Iris pigment epithelial cell (primary cell): Measurements from ENCODE around the gene PITX2.

ENCODE experiments used
- DNase-seq: peaks from one replicate; pipeline ENCODE4 v3.0.0-alpha.2; 2011; ENCODE audit warnings: low read depth

PITX2 gene

DNA sequence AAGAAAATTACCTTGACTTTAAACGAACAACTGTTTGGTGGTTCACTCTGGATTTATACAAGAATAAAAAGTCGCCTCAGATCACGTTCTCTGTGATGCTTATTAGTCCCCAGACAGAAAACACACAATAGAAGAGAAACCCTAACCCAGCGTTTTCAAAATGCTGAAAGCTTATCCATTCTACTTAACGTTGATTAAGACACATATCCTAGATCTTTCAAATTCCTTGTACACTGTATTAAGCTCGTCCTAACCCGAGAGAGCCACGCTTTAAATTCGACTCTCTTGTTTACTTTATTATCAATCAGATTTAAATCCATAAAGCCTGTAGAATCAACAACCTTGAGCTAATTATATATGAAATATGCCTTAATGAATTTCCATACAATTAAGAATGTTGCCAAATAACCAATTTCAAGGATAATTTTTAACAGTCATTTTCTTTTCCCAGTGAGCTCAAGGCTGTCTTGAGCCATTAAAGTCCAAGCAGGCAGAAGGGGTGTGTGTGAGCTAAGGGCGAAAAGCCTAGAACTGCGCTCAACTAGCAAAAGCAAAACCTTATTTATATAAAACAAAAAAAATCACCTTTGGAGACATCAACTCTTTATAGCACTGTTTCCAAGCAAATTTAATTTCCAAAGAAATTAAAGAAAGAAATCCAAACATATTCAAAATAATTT lies 981 bp upstream of the PITX2 start:
- peak; percentile 67 for DNase-seq

DNA sequence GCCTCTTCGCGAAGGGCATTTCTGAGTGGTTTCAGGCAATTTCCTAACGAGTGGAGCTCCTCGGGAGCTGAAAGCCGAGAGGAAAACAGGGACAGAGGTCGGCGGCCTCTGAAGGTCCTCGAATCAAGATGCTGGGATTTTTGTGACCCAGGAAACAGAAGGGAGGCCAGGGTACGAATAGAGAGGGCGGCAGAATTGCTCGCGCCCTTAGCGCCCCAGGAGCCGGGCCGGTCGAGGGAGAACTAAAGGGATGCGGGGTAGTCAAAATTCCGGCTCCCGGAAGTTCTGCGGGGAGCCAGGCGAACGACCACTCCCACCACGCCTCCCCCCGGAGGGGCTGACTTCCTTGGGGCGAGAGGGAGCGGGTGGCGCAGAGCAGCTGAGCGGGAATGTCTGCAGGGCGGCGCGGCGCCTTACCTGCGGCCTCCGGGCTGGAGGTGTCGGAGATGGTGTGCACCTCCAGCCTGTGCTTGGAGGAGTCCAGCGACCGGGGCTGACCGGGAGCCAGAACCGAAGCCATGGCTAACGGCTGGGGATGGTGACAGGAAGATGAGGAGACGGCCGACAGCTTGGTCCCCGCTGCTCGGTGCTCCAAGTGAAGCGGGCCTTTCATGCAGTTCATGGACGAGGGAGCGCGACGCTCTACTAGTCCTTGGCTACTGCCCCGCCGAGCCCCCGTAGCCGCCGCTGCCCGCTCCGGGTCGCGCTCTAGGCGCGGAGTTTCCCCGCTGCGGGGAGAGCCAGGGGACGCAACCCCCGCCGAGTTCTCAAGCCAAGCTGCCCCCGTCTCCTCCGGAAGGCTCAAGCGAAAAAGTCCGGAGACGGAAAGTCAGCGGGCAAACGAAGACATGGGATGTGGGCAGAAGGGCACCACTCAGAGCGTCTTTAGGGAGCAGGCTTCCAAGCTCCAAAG lies 782 bp downstream of the PITX2 start:
- DNase-seq: peak; percentile 50

DNA sequence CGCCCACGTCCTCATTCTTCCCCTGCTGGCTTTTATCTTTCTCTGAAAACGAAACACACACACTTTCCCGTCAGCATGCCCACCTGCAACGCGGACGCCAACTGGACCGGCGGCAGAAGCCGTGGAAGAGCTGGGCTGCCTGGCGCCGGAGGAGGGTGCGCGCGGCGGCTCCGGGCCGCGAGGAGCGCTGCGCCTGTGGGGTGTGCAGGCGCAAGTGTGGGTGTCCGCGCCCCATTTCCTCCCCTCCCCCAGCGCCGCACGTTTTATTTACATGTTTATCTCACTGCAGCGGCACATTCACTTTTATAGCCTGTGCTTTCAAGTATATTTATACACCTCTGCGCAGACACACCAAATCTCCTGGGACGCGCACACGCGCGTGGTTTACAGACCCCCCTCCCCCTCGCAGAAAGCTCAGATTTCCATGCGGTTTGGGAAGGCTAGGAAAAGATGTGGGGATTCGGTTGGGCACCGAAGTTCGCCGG lies 1.5 kb downstream of the PITX2 start:
- DNase-seq: peak; percentile 58

DNA sequence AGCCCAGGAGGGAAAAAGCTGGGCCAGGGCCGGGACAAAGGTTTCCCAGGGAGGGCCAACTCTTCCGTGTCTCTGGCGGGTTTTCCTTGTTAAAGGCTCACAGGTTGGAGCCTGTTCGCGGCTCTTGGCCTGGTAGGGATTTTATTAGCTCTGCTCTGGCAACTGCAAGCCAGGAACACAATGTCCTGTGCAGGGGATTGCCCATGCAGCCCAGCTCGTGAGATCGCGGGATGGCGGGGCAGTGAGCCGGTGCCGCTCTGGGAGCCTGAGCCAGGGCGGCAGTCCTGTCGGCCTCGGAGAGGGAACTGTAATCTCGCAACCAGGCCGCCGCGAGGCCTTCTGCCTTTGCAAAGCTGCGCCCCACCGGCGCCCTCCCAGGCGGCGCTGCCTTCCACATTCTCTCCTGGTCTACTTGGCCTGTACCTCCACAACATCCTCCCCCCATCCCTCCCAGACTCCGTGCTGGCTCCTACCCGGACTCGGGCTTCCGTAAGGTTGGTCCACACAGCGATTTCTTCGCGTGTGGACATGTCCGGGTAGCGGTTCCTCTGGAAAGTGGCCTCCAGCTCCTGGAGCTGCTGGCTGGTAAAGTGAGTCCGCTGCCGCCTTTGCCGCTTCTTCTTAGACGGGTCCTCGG lies 2.1 kb downstream of the PITX2 start:
- DNase-seq: peak; percentile 80

DNA sequence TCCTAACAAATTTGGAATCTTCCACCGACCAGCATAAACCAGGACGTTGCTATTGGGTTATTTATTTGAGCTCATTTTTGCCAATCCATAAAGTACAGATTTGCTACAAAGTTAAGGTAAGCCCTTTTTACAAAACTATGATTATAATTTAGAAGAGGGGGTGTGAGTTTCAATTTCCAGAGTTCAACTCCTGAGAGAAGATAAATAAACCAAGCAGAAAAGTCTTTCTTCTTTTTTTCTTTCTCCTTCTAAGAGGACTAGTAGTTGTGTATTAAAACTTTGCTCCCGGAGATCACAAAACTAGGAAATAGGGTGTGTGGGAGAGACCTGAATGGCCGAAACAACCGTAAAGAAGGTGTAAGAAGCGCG lies 2.6 kb downstream of the PITX2 start:
- DNase-seq: no peak

DNA sequence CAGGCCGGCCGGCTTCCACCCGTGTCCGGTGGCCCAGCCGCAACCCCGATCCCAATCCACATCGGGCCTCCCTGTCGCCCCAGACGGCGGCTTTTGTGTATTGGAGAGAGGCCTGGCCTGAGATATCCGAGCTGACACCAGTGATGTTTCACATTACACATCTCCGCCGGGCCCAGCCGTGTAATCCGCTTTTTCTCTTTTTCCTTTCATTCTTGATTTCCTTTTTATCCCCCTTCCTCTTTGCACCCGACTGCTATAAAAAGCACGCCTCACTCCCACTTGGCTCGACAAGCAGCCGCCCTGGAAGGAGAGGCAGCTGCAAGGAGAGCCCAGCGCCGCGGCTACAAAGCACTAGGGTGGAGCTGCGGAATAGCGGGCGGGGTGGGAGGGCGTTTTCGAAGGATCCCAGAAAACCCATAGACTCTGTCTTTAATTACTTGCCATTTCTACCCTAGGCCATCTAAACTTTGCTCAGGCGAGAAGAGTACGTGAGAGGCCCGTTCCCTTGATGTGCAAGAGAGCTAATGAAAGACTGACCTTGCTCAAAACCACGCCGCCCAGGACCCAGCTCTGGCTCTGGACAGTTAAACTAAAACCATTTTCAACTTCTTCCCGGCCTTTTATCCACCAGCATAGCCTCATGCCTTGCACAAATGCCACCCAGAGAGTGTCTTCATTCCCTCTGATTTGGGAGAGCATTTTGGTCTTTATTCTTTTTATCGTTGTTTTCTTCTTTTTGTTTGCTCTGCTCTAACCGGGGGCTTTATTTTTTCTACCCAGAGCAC lies 3.2 kb downstream of the PITX2 start:
- peak; percentile 49 for DNase-seq

DNA sequence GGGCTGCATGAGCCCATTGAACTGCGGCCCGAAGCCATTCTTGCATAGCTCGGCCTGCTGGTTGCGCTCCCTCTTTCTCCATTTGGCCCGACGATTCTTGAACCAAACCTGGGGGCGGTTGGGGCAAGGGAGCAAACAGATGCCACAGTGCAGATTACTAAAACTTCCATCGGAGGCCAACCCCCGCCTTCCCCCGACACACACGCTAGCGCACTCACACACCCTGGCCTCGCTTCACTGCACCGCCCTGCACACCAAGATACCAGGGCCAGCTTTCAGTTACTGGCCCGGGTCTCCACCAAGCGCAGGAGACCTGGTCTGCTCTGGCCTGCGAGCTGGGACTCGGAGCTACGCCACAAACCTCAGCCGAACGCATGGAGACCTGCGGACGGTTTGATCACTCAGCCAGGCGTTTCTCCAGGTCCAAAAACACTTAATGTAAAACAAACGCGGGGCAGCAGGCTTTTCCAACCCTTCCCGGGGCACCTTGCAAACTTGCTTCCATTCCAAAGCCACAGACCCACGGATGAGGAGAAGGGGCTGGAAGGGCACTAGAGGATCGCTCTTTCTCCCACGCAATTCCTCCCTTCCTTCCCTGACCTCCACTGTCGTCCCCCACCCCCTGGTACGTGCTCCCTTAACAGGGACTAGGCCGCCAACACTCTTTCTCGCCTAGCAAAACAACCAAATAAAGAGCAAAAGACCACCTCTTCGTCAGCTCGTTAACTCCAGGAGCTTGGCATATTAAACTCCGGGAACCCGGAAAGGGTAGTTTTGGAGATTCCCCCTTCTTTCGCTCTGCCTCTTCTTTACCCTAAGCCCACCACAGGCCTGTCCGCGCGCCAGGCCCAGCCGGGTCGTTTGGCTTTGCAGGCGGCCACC lies 4.1 kb downstream of the PITX2 start:
- peak; percentile 69 for DNase-seq

DNA sequence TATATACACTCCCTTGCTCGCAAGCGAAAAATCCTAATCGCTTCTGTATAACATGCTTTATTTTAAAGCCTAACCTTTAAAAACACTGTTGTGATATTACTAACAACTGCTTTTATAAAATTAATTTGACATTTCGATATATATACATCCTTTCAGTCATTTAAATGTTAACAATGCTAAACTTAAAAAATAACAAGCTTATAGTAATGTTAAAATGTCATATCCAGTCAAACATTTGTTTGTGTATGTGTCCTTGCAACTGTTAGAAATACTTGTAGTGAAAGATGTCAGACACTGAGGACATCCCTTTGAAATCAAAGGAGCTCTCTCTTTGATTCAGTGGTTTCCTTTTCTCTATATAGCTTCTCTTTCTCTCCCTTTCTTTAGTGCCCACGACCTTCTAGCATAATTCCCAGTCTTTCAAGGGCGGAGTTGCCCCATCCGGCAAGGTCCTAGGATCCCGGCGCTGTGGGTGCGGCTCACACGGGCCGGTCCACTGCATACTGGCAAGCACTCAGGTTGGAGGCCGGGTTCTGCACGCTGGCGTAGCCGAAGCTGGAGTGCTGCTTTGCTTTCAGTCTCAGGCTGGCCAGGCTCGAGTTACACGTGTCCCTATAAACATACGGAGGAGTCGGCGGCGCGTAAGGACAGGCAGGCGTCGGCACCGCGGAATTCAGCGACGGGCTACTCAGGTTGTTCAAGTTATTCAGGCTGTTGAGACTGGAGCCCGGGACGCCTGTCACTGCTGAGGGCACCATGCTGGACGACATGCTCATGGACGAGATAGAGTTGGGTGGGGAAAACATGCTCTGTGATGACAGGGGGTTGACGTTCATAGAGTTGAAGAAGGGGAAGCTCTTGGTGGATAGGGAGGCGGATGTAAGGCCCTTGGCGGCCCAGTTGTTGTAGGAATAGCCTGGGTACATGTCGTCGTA lies 5.0 kb downstream of the PITX2 start:
- DNase-seq: peak; percentile 90

DNA sequence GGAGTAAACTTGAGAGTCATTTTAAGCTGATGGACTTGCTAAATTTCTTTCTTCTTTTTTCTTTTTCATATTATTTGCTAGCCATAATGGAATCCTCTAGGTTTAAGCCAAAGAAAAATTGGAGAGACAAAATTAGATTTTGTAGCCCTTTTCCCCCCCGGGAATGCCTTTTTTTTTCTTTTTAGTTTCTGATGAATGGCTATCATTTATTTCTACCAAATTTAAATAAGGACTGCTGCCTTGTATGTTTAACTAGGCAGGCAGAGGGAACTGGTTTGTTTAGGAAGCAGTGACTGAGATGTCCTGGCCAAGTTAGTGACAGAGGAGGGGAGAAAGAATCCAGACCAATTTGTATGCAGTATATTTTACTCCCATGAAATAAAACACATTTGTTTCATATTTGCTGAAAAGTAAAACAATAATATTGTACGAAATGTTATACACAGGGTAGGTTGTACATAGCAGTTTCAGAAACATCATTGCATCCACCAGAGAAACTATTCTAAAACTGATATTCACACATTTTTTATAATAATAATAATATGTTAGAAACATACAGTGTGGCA lies 5.7 kb downstream of the PITX2 start:
- DNase-seq: peak; percentile 24

DNA sequence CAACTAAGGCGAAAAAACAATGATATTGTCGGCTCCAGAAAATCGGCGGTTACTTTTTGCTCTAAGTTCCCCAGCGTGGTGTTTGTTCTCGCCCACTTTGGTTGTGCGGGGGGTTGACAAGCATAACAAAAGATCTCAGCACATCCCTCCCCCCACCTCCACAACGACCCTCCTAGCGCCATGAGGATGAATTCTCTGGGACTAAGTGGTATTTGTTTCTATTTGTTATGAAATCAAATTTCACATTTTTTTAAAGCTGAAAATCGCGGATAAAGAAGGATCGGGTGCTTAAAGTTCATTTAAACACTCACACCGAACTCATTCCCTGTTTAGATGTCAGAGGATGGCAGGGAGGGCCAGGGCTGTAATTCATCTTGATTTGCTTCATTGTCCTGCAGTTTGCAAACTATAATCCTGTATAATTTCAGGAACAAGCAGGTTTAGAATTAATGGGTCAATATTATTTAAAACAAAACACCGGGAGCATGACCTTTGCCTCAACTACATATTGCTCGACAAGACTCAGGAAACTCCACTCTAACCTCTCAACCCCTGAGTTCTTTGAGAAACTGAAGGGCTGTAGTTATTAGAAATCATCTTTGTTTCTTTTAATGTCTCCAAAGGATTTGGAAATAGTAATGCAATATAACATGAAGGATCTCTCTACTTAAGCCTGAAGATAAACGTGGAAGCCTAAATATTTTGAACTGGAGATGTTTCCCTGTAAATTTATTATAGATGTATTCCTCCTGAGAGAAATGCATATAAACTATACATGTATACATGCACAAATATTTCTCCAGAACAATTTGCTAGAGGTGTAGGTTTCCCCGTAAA lies 6.4 kb downstream of the PITX2 start:
- peak; percentile 39 for DNase-seq

DNA sequence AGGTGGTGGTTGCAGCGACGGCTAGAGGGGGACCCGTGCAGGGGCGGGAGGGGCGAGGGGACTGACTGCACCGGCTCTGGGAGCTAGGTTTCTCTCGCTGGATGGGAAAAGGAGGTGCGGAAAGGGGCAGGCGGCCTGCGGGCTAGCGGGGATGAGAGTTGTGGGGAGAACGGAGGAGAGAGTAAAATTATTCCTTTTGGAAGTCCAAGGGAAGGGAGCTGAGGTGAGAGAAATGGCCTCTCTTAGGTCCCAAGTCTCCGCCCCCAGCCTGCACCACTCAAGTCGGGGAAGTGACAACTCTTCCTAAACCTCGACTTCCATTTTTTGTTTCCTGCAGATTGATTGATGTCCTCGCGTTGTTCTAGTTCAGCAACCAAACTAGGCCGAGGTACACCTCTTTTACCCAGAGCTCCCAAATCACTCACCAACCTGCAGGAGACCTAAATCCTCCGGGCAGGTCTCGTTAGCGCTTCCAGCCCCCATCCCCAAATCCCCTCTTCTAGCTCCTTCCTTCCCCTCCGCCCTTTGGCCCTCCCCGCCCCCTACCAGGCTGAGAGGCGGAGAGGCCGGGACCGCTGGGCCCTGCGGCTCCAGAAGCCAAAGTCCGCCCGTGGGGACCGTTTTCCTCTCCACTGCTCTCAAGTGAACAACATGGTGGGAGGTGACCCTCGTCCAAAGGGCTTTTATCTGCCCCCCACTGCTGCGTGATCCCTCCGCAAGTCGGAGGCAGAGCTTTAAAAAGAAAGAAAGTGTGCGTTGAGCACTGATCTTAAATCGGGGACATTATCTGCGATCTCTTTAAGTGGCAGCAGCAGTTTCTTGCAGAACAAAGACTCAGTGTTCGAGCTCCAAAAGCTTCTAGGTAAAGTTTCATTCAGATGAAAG lies 7.3 kb downstream of the PITX2 start:
- peak; percentile 78 for DNase-seq

DNA sequence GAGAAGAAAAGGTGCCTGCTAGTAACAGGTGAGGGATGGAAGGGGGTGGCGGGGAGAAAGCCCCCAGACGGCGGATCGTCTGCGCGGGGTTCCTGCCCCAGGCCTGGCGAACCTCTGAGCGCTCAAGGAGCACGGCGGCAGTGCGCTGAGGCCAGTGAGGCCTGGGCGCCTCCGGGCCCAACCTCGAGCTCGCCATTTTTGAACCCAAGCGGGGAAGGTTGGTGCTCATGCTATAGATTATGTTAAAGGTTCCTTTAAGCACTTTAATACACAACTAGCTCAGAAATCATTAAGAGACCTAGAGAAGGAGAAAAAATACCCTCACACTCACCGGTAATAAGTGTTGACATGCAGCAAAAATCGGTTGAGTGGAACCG lies 7.9 kb downstream of the PITX2 start:
- DNase-seq: peak; percentile 63

DNA sequence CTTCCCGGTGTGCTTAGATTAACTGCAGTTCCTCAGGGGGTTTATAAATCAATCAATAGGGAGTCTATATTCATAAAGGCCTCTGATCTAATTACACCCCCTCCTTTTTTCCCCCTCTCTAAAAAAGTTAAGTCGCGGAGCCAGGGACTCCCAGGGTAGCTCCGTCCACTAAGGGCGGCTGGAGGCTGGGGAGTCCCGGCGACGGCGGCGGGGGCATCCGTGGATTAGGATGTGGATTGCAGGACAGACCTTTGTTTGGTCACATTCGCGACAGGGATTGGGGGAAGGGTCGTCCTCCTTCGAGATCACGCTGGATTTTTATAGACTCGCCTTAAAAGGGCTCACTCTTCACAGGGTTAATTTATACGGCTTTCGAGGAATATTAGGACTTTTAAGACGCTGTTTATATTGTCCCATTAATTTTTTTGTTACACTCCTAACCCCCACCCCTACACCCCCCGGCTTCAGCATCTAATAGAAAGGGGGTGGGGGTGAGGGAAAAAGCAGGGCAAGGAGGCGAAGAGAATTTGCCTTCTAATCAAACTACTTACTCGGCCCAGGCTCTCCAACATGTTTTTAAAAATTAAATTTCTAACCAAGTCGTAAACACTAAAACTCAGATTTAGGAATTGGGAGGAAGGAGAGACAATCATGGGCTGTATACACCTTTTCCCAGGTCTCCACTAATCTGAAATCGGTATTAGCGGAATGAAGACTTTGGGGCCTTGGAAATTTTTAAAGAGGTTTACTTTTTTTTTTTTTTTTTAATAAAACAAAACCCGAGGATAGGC lies 8.5 kb downstream of the PITX2 start:
- peak; percentile 20 for DNase-seq

DNA sequence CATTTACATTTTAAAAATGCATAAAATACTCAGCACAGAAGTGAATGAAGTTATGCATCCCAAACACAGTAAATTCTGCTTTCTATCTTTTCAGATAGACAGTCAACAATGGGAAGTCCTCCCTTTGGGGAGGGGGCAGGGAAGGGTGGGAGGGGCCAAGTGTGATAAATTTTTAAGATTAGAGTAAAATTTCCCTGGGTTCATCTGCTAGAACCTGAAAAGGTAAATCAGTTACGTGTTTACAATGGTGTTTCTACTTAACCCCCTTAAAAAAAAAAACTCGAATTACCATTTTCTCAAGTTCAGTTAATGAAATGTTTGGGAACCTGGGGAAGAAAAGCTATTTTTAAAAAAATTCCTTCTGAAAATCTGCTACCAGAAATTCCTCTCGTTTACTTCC lies 9.1 kb downstream of the PITX2 start:
- DNase-seq: peak; percentile 35

DNA sequence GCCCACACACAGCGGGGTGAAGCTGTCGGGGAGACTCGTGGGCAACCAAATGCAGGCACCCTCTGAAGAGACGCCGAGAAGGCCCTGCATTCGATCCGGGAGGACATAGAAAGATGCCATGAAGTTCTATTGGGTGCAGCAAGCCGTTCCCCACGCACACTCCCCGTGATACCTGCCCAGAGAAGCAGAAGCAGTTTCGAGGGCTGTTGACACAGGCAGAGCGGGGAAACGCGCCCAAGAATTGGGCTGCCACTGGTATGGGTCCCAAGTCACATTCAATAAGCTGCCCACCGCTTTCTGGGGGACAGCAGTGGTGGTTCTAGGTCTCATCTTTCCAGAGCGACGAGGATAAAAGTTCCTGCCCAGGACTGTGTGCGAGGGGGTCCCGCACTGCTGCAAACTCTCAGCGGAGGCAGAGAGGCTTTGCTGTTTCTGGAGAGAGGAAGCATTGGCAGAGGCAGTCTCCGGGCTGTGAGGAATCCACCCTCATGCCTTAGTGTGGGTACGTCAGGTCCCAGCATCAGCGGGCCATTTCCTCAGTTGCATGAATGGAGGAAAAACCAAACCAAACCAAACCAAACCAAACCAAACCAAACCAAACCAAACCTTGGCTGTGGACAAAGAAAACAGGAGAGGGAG lies 10.1 kb downstream of the PITX2 start:
- peak; percentile 75 for DNase-seq

DNA sequence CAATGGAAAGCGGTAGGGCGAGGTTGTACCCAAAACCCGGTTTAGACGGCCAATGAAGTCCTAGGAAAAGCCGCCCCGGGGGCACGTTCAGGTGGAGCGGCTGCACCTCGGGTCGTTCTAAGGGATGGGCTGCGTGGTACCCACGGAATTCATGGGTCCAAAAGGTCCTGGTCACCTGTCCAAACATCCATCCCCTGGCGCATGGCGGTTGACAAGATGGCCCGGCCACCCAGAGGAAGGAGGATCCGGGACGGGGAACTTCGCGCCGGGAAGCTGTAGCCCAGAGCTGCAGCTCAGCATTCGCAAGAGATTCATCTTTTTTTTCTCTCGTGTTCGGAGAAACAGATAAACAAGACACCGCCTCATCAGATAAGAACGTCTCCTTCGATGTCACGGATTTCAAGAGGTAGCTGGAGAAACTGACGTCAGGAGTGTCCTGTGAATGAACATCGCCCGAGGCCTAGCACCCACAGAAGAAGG lies 10.9 kb downstream of the PITX2 start:
- DNase-seq: peak; percentile 92
